Measurements from ENCODE around the gene DPP7.

The DPP7 gene

GRCh38 chr9:137114613-137115393 lies at the start of gene DPP7:
Gene DPP7 (minus strand): TSS chr9:137114733. CDS start chr9:137114713, 20 bp downstream.
- DNase-seq: no peak

- DNase-seq: no peak
Observed at GRCh38 chr9:137163805-137164204, 49.3 kb upstream of the DPP7 start.

- DNase-seq: no peak
Observed at GRCh38 chr9:137163365-137163715, 48.8 kb upstream of the DPP7 start.

GRCh38 chr9:137162505-137163364 lies 48.2 kb upstream of the DPP7 start:
- peak; percentile 1 for DNase-seq

- DNase-seq: no peak
Observed at GRCh38 chr9:137161558-137162486, 47.3 kb upstream of the DPP7 start.

- DNase-seq: peak; percentile 19
Observed at GRCh38 chr9:137160716-137161557, 46.4 kb upstream of the DPP7 start.

GRCh38 chr9:137160054-137160425 lies 45.5 kb upstream of the DPP7 start:
- DNase-seq: no peak

- no peak for DNase-seq
Observed at GRCh38 chr9:137159105-137160053, 44.8 kb upstream of the DPP7 start.

- no peak for DNase-seq
Observed at GRCh38 chr9:137158625-137159024, 44.1 kb upstream of the DPP7 start.

GRCh38 chr9:137157618-137158415 lies 43.3 kb upstream of the DPP7 start:
- no peak for DNase-seq

- no peak for DNase-seq
Observed at GRCh38 chr9:137156567-137157375, 42.2 kb upstream of the DPP7 start.

- no peak for DNase-seq
Observed at GRCh38 chr9:137152844-137153405, 38.4 kb upstream of the DPP7 start.

- peak; percentile 88 for DNase-seq
Observed at GRCh38 chr9:137150617-137151457, 36.3 kb upstream of the DPP7 start.

- DNase-seq: peak; percentile 88
Observed at GRCh38 chr9:137149942-137150616, 35.5 kb upstream of the DPP7 start.

- no peak for DNase-seq
Observed at GRCh38 chr9:137149363-137149762, 34.8 kb upstream of the DPP7 start.

- no peak for DNase-seq
Observed at GRCh38 chr9:137148661-137149060, 34.1 kb upstream of the DPP7 start.

GRCh38 chr9:137148242-137148641 lies 33.7 kb upstream of the DPP7 start:
- no peak for DNase-seq

Measured in NCI-H526 treated with DMSO at 0.1 percent for 48 hours (cell line).